Left kidney (tissue), 2 donors: ENCODE results near the gene CALN1. TPM values are rescaled to one million over a fixed set of nuclear protein-coding genes. Genes with fewer than 3 reads are reported as not detected.

Experiments used
- DNase-seq: peaks from one replicate; pipeline ENCODE4 v3.0.0-alpha.2; 2013
- polyA plus RNA-seq: library from polyadenylated mRNA; unstranded; fragments of 120-200 nt; gene quantifications from one replicate; pipeline ENCODE4 v1.2.1, GENCODE V29; 2013; ENCODE audit not compliant: insufficient read length

Gene CALN1
- polyA plus RNA-seq, 1 donor: 1.5 TPM

GRCh38 chr7:72183835-72184234 is 228.3 kb downstream of the CALN1 start:
- DNase-seq: no peak

- no peak for DNase-seq
Measured at GRCh38 chr7:72182036-72182435, 230.1 kb downstream of the CALN1 start.

GRCh38 chr7:72176875-72177274 is 235.3 kb downstream of the CALN1 start:
- DNase-seq: no peak

- no peak for DNase-seq
Measured at GRCh38 chr7:72170475-72170874, 241.7 kb downstream of the CALN1 start.

GRCh38 chr7:72163271-72163670 is 248.9 kb downstream of the CALN1 start:
- DNase-seq: no peak

- no peak for DNase-seq
Measured at GRCh38 chr7:72161534-72161933, 250.6 kb downstream of the CALN1 start.

- DNase-seq: no peak
Measured at GRCh38 chr7:72159911-72160310, 252.2 kb downstream of the CALN1 start.

- DNase-seq: no peak
Measured at GRCh38 chr7:72156671-72157070, 255.5 kb downstream of the CALN1 start.

GRCh38 chr7:72153132-72153512 is 259.0 kb downstream of the CALN1 start:
- DNase-seq: no peak

GRCh38 chr7:72152161-72153131 is 259.7 kb downstream of the CALN1 start:
- no peak for DNase-seq

GRCh38 chr7:72140566-72140965 is 271.6 kb downstream of the CALN1 start:
- DNase-seq: no peak

- DNase-seq: no peak
Measured at GRCh38 chr7:72127136-72127535, 285.0 kb downstream of the CALN1 start.

- DNase-seq: no peak
Measured at GRCh38 chr7:72123913-72124312, 288.2 kb downstream of the CALN1 start.

GRCh38 chr7:72118366-72118765 is 293.8 kb downstream of the CALN1 start:
- DNase-seq: no peak

GRCh38 chr7:72114129-72114528 is 298.0 kb downstream of the CALN1 start:
- DNase-seq: no peak

- no peak for DNase-seq
Measured at GRCh38 chr7:72112992-72113391, 299.1 kb downstream of the CALN1 start.

GRCh38 chr7:72112530-72112929 is 299.6 kb downstream of the CALN1 start:
- no peak for DNase-seq

- no peak for DNase-seq
Measured at GRCh38 chr7:72111086-72111485, 301.1 kb downstream of the CALN1 start.

- DNase-seq: no peak
Measured at GRCh38 chr7:72109566-72109965, 302.6 kb downstream of the CALN1 start.

GRCh38 chr7:72106405-72106804 is 305.7 kb downstream of the CALN1 start:
- no peak for DNase-seq

- no peak for DNase-seq
Measured at GRCh38 chr7:72101444-72101843, 310.7 kb downstream of the CALN1 start.

- DNase-seq: no peak
Measured at GRCh38 chr7:72099784-72100183, 312.4 kb downstream of the CALN1 start.

GRCh38 chr7:72098807-72099580 is 313.1 kb downstream of the CALN1 start:
- DNase-seq: no peak
